Suprapubic skin (tissue), 4 donors: ENCODE data around the gene FLNB.
"Not testable (repeated sequence)": the region's sequence is repeated elsewhere in the genome, so short reads cannot be mapped to it uniquely, and the experiment has no call there.

Experiments used
- EP300 ChIP-seq: sonication (generic); formaldehyde crosslinking; IDR thresholded peaks from one replicate; pipeline ENCODE4 v1.6.1; 2017; ENCODE audit warnings: antibody characterized with exemption
- POLR2A ChIP-seq, 2 donors: fragments of 450-650 bp; IDR thresholded peaks; one replicate each; pipeline ENCODE4 v1.6.1; 2017; ENCODE audit warnings: antibody characterized with exemption in 2 of 2, mild to moderate bottlenecking in 2 of 2, moderate library complexity in 2 of 2
- POLR2AphosphoS5 ChIP-seq, 3 donors: sonication (generic); formaldehyde crosslinking; IDR thresholded peaks; one replicate each; pipeline ENCODE4 v1.6.1; 2017; ENCODE audit warnings: antibody characterized with exemption in 3 of 3
- TF ChIP-seq, protein P1 (sequence below), 2 donors: fragments of 200-600 bp in 1 of 2; fragments of 450-650 bp in 1 of 2; sonication (generic) in 1 of 2; IDR thresholded peaks; one replicate each; pipeline ENCODE4 v1.5.1; 2016 to 2019; ENCODE audit warnings: antibody characterized with exemption in 2 of 2, mild to moderate bottlenecking in 1 of 2, moderate library complexity in 1 of 2

- TF ChIP-seq, protein P1, sequence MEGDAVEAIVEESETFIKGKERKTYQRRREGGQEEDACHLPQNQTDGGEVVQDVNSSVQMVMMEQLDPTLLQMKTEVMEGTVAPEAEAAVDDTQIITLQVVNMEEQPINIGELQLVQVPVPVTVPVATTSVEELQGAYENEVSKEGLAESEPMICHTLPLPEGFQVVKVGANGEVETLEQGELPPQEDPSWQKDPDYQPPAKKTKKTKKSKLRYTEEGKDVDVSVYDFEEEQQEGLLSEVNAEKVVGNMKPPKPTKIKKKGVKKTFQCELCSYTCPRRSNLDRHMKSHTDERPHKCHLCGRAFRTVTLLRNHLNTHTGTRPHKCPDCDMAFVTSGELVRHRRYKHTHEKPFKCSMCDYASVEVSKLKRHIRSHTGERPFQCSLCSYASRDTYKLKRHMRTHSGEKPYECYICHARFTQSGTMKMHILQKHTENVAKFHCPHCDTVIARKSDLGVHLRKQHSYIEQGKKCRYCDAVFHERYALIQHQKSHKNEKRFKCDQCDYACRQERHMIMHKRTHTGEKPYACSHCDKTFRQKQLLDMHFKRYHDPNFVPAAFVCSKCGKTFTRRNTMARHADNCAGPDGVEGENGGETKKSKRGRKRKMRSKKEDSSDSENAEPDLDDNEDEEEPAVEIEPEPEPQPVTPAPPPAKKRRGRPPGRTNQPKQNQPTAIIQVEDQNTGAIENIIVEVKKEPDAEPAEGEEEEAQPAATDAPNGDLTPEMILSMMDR (IDR thresholded peaks at IDR 0.05): not testable (repeated sequence)
- TF ChIP-seq POLR2A (IDR thresholded peaks at IDR 0.05); POLR2AphosphoS5 (IDR thresholded peaks at IDR 0.05); EP300: not testable (repeated sequence)
Measured at GRCh38 chr3:58051658-58052261, 43.5 kb downstream of the FLNB start.
